WTC11 (cell line): Measurements from ENCODE around the gene ZNF835. TPM values are rescaled to one million over a fixed set of nuclear protein-coding genes. Genes with fewer than 3 reads are reported as not detected.

Source experiments
- ATAC-seq: fragments of 200-7000 bp; cut with Tn5 transposase; 2 replicates; pipeline ENCODE4 v1.10.0; 2021; ENCODE audit warnings: mild to moderate bottlenecking, moderate library complexity
- CTCF ChIA-PET: fragments of 300-600 bp; sonication (Branson Sonifier 250); formaldehyde crosslinking; loops from one replicate; lab custom pipeline; 2021; ENCODE audit warnings: antibody characterized with exemption; lab: Charles Lee
- POLR2A ChIA-PET: fragments of 350-600 bp; sonication (Branson Sonifier 250); formaldehyde crosslinking; loops from one replicate; lab custom pipeline; 2021; ENCODE audit warnings: antibody characterized with exemption; lab: Charles Lee
- DNase-seq: peaks from one replicate; pipeline ENCODE4 v3.0.0; 2021; ENCODE audit warnings: low spot score
- H3K27ac Mint-ChIP-seq: 2 replicates; pipeline ENCODE4 v1.8.0; 2021; ENCODE audit warnings: mixed read lengths
- H3K27me3 Mint-ChIP-seq: 2 replicates; pipeline ENCODE4 v1.8.0; 2021; ENCODE audit warnings: low read depth, mild to moderate bottlenecking, moderate library complexity, mixed read lengths
- H3K36me3 Mint-ChIP-seq: 2 replicates; pipeline ENCODE4 v1.8.0; 2021; ENCODE audit warnings: mixed read lengths
- H3K4me1 Mint-ChIP-seq: 2 replicates; pipeline ENCODE4 v1.8.0; 2022; ENCODE audit warnings: mixed read lengths
- H3K4me3 Mint-ChIP-seq: 2 replicates; pipeline ENCODE4 v1.8.0; 2021; ENCODE audit warnings: mild to moderate bottlenecking, moderate library complexity, mixed read lengths
- H3K9me3 Mint-ChIP-seq: 2 replicates; pipeline ENCODE4 v1.8.0; 2021; ENCODE audit warnings: mixed read lengths
- ATF1 ChIP-seq: sonication (generic); formaldehyde crosslinking; IDR thresholded peaks from 2 replicates; pipeline ENCODE4 v1.8.1; 2023; ENCODE audit warnings: mild to moderate bottlenecking, moderate library complexity, missing genetic modification reagents
- CREB1 ChIP-seq: sonication (generic); formaldehyde crosslinking; IDR thresholded peaks from 2 replicates; pipeline ENCODE4 v1.8.0; 2023; ENCODE audit warnings: mild to moderate bottlenecking, missing genetic modification reagents
- ESRRA ChIP-seq: sonication (generic); formaldehyde crosslinking; IDR thresholded peaks from 2 replicates; pipeline ENCODE4 v1.8.1; 2022; ENCODE audit warnings: mild to moderate bottlenecking, missing genetic modification reagents, borderline replicate concordance
- GABPB1 ChIP-seq: sonication (generic); formaldehyde crosslinking; IDR thresholded peaks from 2 replicates; pipeline ENCODE4 v1.8.1; 2023; ENCODE audit warnings: mild to moderate bottlenecking, missing genetic modification reagents
- HMGA2 ChIP-seq: fragments of 250-450 bp; sonication (Bioruptor Pico); IDR thresholded peaks from 2 replicates; pipeline ENCODE4 v1.4.0; 2021; ENCODE audit warnings: mild to moderate bottlenecking, moderate library complexity
- HMGXB4 ChIP-seq: sonication (generic); formaldehyde crosslinking; IDR thresholded peaks from 2 replicates; pipeline ENCODE4 v1.8.1; 2023; ENCODE audit warnings: mild to moderate bottlenecking, moderate library complexity, missing genetic modification reagents
- NFYB ChIP-seq: sonication (generic); formaldehyde crosslinking; conservative IDR thresholded peaks from 2 replicates; pipeline ENCODE4 v1.8.0; 2022; ENCODE audit warnings: low read depth, missing genetic modification reagents
- NR2C2 ChIP-seq: sonication (generic); formaldehyde crosslinking; IDR thresholded peaks from 2 replicates; pipeline ENCODE4 v1.8.0; 2022; ENCODE audit warnings: mild to moderate bottlenecking, missing genetic modification reagents
- SP1 ChIP-seq: sonication (generic); formaldehyde crosslinking; conservative IDR thresholded peaks from 2 replicates; pipeline ENCODE4 v1.8.1; 2022; ENCODE audit warnings: missing genetic modification reagents
- ZBTB21 ChIP-seq: sonication (generic); formaldehyde crosslinking; IDR thresholded peaks from 2 replicates; pipeline ENCODE4 v1.8.1; 2023; ENCODE audit warnings: mild to moderate bottlenecking, missing genetic modification reagents, borderline replicate concordance
- ZNF121 ChIP-seq: sonication (generic); formaldehyde crosslinking; IDR thresholded peaks from 2 replicates; pipeline ENCODE4 v1.8.0; 2023; ENCODE audit warnings: missing genetic modification reagents
- ZNF138 ChIP-seq: sonication (generic); formaldehyde crosslinking; conservative IDR thresholded peaks from 2 replicates; pipeline ENCODE4 v1.8.1; 2022; ENCODE audit warnings: mild to moderate bottlenecking, moderate library complexity, missing genetic modification reagents
- ZNF232 ChIP-seq: sonication (generic); formaldehyde crosslinking; IDR thresholded peaks from 2 replicates; pipeline ENCODE4 v1.8.0; 2022; ENCODE audit warnings: mild to moderate bottlenecking, missing genetic modification reagents
- ZNF317 ChIP-seq: sonication (generic); formaldehyde crosslinking; IDR thresholded peaks from 2 replicates; pipeline ENCODE4 v1.8.1; 2023; ENCODE audit warnings: low read depth, mild to moderate bottlenecking, moderate library complexity, missing genetic modification reagents, borderline replicate concordance
- ZNF532 ChIP-seq: fragments of 250-450 bp; sonication (Bioruptor Pico); IDR thresholded peaks from 2 replicates; pipeline ENCODE4 v1.9.0; 2021; ENCODE audit warnings: mild to moderate bottlenecking, borderline replicate concordance
- ZNF671 ChIP-seq: fragments of 250-450 bp; sonication (Bioruptor Pico); IDR thresholded peaks from 2 replicates; pipeline ENCODE4 v1.8.0; 2021; ENCODE audit warnings: mild to moderate bottlenecking
- total RNA-seq: library from RNA; stranded (reverse); gene quantifications from 3 replicates; pipeline ENCODE4 v1.2.3, GENCODE V29; 2021
- TF ChIP-seq, protein P1 (sequence below): sonication (generic); formaldehyde crosslinking; IDR thresholded peaks from 2 replicates; pipeline ENCODE4 v1.8.0; 2022; ENCODE audit warnings: mild to moderate bottlenecking, missing genetic modification reagents
- TF ChIP-seq, protein P2 (sequence below): sonication (generic); formaldehyde crosslinking; IDR thresholded peaks from 2 replicates; pipeline ENCODE4 v1.8.1; 2023; ENCODE audit warnings: mild to moderate bottlenecking, missing genetic modification reagents, moderate library complexity
- TF ChIP-seq, protein P3 (sequence below): sonication (generic); formaldehyde crosslinking; IDR thresholded peaks from 2 replicates; pipeline ENCODE4 v1.8.0; 2022; ENCODE audit warnings: mild to moderate bottlenecking, missing genetic modification reagents
- TF ChIP-seq, protein P4 (sequence below): sonication (generic); formaldehyde crosslinking; IDR thresholded peaks from 2 replicates; pipeline ENCODE4 v1.8.1; 2022; ENCODE audit warnings: mild to moderate bottlenecking, missing genetic modification reagents, moderate library complexity, borderline replicate concordance
- TF ChIP-seq, protein P5 (sequence below): sonication (generic); formaldehyde crosslinking; IDR thresholded peaks from 2 replicates; pipeline ENCODE4 v1.8.0; 2023; ENCODE audit warnings: mild to moderate bottlenecking, missing genetic modification reagents

Gene ZNF835
- total RNA-seq, 1 experiment from 2014 or later: 0.17 TPM

DNA sequence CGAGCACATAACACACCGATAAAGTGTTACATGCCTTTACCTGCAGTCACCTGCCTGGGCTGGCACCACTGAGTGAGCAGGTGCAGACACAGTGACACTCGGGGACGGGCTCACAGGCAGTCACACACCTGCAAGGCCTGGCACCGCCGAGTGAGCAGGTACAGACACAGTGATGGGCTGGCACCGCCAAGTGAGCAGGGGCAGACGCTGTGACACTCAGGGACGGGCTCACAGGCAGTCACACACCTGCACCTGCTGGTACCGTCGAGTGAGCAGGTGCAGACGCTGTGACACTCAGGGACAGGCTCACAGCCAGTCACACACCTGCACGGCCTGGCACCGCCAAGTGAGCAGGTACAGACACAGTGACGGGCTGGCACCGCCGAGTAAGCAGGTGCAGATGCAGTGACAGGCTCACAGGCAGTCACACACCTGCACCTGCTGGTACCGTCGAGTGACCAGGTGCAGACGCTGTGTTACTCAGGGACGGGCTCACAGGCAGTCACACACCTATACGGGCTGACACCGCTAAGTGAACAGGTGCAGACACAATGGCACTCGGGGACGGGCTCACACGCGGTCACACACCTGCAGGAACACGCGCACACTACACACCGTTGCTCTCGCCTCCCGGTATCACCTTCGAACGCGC, 470 bp downstream of the ZNF835 start (continued):
- TF ChIP-seq, protein P1, sequence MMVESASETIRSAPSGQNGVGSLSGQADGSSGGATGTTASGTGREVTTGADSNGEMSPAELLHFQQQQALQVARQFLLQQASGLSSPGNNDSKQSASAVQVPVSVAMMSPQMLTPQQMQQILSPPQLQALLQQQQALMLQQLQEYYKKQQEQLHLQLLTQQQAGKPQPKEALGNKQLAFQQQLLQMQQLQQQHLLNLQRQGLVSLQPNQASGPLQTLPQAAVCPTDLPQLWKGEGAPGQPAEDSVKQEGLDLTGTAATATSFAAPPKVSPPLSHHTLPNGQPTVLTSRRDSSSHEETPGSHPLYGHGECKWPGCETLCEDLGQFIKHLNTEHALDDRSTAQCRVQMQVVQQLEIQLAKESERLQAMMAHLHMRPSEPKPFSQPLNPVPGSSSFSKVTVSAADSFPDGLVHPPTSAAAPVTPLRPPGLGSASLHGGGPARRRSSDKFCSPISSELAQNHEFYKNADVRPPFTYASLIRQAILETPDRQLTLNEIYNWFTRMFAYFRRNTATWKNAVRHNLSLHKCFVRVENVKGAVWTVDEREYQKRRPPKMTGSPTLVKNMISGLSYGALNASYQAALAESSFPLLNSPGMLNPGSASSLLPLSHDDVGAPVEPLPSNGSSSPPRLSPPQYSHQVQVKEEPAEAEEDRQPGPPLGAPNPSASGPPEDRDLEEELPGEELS (CRISPR knock-in tag): no peak
- TF ChIP-seq ZNF532 (CRISPR knock-in tag): no peak
- TF ChIP-seq ZNF317 (CRISPR knock-in tag): no peak
- TF ChIP-seq ZNF121: no peak

DNA sequence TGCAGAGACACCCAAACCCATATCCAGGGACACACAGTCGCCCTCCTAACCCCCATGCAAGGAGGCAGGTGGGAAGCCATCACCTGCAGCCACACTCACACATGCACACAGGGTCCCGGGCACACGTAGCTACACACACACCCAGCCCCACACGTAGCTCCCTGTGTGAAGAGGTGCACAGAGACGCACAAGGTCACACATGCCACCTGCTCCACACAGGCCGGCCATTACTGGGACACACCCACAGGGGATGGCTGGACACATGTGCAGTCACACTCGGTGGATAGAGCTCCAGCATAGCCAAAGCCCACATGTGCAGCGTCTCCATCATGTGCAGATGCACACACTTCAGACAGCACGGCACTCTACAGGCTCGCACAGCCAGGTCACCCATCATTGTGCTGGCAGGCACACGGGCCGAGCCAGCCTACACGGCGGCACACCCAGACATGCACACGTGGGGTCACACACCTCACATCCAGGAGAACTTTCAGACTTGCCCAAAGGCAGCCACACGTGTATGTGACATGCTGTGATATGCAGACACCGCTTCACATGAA, 1.1 kb downstream of the ZNF835 start:
- CTCF ChIA-PET: no interaction called here
- no peaks in the 10 kb centered on the region for H3K4me1 Mint-ChIP-seq
- H3K27me3 Mint-ChIP-seq: peaks cover 3% of the 10 kb centered on the region
- peaks cover 61% of the 10 kb centered on the region for H3K36me3 Mint-ChIP-seq
- no peak overlapping the region for H3K27ac Mint-ChIP-seq
- DNase-seq (no peak), ATAC-seq (no peak)
- H3K9me3 Mint-ChIP-seq: peaks cover 52% of the 10 kb centered on the region
- POLR2A ChIA-PET: no interaction called here
- no peak overlapping the region for H3K4me3 Mint-ChIP-seq
- TF ChIP-seq NFYB (CRISPR knock-in tag) (no peak), ZNF138 (CRISPR knock-in tag) (no peak), HMGXB4 (no peak), ESRRA (no peak), ZBTB21 (CRISPR knock-in tag) (no peak), ZNF232 (no peak), ZNF671 (CRISPR knock-in tag) (no peak), HMGA2 (CRISPR knock-in tag) (no peak), SP1 (CRISPR knock-in tag) (no peak), NR2C2 (CRISPR knock-in tag) (no peak), CREB1 (no peak), ATF1 (CRISPR knock-in tag) (no peak), GABPB1 (CRISPR knock-in tag) (no peak)
- TF ChIP-seq, protein P2, sequence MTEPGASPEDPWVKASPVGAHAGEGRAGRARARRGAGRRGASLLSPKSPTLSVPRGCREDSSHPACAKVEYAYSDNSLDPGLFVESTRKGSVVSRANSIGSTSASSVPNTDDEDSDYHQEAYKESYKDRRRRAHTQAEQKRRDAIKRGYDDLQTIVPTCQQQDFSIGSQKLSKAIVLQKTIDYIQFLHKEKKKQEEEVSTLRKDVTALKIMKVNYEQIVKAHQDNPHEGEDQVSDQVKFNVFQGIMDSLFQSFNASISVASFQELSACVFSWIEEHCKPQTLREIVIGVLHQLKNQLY (CRISPR knock-in tag): no peak
- TF ChIP-seq, protein P3, sequence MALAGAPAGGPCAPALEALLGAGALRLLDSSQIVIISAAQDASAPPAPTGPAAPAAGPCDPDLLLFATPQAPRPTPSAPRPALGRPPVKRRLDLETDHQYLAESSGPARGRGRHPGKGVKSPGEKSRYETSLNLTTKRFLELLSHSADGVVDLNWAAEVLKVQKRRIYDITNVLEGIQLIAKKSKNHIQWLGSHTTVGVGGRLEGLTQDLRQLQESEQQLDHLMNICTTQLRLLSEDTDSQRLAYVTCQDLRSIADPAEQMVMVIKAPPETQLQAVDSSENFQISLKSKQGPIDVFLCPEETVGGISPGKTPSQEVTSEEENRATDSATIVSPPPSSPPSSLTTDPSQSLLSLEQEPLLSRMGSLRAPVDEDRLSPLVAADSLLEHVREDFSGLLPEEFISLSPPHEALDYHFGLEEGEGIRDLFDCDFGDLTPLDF (CRISPR knock-in tag): no peak
- TF ChIP-seq, protein P4, sequence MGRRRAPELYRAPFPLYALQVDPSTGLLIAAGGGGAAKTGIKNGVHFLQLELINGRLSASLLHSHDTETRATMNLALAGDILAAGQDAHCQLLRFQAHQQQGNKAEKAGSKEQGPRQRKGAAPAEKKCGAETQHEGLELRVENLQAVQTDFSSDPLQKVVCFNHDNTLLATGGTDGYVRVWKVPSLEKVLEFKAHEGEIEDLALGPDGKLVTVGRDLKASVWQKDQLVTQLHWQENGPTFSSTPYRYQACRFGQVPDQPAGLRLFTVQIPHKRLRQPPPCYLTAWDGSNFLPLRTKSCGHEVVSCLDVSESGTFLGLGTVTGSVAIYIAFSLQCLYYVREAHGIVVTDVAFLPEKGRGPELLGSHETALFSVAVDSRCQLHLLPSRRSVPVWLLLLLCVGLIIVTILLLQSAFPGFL (CRISPR knock-in tag): no peak
- TF ChIP-seq, protein P5, sequence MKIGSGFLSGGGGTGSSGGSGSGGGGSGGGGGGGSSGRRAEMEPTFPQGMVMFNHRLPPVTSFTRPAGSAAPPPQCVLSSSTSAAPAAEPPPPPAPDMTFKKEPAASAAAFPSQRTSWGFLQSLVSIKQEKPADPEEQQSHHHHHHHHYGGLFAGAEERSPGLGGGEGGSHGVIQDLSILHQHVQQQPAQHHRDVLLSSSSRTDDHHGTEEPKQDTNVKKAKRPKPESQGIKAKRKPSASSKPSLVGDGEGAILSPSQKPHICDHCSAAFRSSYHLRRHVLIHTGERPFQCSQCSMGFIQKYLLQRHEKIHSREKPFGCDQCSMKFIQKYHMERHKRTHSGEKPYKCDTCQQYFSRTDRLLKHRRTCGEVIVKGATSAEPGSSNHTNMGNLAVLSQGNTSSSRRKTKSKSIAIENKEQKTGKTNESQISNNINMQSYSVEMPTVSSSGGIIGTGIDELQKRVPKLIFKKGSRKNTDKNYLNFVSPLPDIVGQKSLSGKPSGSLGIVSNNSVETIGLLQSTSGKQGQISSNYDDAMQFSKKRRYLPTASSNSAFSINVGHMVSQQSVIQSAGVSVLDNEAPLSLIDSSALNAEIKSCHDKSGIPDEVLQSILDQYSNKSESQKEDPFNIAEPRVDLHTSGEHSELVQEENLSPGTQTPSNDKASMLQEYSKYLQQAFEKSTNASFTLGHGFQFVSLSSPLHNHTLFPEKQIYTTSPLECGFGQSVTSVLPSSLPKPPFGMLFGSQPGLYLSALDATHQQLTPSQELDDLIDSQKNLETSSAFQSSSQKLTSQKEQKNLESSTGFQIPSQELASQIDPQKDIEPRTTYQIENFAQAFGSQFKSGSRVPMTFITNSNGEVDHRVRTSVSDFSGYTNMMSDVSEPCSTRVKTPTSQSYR: no peak
